ENCODE data around the gene SLC25A11.

SLC25A11 gene

GRCh38 chr17:4899341-4900230, 40.3 kb downstream of the SLC25A11 start, which contains the start of gene C17orf107:
Gene C17orf107 (plus strand): TSS chr17:4899536. CDS start chr17:4899763, 227 bp downstream.
- H3K4me3 ChIP-seq (ENCODE audit: low read depth, low read length): no peak within 1 kb of the TSS
- no peak for TF ChIP-seq CTCF (IDR thresholded peaks at IDR 0.05; ENCODE audit: low read depth, low read length)

GRCh38 chr17:4898927-4899326, 40.9 kb downstream of the SLC25A11 start:
- TF ChIP-seq CTCF (IDR thresholded peaks at IDR 0.05; ENCODE audit: low read depth, low read length): no peak
- no peak overlapping the region for H3K4me3 ChIP-seq (ENCODE audit: low read depth, low read length)

- no peak overlapping the region for H3K4me3 ChIP-seq (ENCODE audit: low read depth, low read length)
- no peak for TF ChIP-seq CTCF (IDR thresholded peaks at IDR 0.05; ENCODE audit: low read depth, low read length)
These were observed 41.5 kb downstream of the SLC25A11 start for GRCh38 chr17:4898351-4898750.

DNA sequence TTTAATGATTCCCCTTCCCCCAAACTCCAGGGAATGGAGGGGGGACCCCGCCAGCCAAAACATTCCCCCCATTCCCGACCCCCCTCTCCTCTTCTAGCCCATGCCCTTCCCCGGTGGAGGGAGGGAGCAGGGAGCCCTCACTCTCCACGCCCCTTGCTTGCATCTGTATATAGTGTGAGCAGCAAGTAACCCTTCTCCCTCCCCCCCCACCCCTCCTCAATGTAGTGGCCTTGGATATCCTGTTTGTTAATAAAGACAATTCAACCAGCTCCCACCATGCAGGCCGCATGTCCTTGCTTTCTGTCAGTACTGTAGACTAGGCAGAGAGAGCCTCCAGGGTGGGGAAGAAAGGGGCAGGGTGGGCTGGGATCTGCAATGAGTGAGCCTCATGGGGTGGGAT, 42.1 kb downstream of the SLC25A11 start:
- TF ChIP-seq CTCF (IDR thresholded peaks at IDR 0.05; ENCODE audit: low read depth, low read length): no peak

GRCh38 chr17:4897198-4897687, 42.6 kb downstream of the SLC25A11 start:
- no peak for TF ChIP-seq CTCF (IDR thresholded peaks at IDR 0.05; ENCODE audit: low read depth, low read length)

More for the DNA sequence above, 42.1 kb downstream of the SLC25A11 start:
- H3K4me3 ChIP-seq (ENCODE audit: low read depth, low read length): no peak overlapping the region

DNA sequence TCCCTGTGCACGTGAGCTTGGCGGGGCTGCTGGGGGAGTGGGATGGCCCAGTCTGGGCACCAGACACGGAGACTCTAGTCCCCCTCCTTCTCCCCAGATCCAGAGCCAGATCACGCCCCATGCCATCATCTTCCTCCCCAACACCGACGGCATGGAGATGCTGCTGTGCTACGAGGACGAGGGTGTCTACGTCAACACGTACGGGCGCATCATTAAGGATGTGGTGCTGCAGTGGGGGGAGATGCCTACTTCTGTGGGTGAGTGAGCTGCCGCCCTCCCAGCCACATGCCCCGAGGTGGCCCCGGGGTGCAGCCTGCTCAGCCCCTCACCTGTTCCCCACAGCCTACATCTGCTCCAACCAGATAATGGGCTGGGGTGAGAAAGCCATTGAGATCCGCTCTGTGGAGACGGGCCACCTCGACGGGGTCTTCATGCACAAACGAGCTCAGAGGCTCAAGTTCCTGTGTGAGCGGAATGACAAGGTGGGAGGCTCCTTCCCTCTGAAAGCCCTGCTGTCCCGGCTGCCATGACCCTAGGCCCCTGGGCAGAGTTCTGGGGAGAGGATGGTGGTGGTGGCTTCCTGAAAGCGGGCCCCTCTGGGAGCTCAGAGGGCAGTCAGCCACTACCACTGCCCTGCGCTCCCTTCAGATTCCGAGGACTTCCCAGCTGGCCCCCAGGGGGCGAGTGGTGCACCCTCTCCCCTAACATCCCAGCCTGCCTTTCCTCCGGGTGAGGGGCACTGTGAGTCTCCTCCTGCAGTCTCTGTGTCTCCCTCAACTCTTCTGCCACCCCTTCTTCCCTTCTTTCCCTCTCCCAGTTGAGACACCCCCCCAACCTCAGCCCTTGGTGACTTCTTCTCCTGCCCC, 43.3 kb downstream of the SLC25A11 start:
- TF ChIP-seq CTCF (IDR thresholded peaks at IDR 0.05; ENCODE audit: low read depth, low read length): no peak
- H3K4me3 ChIP-seq (ENCODE audit: low read depth, low read length): no peak overlapping the region

More at GRCh38 chr17:4897198-4897687, 42.6 kb downstream of the SLC25A11 start:
- H3K4me3 ChIP-seq (ENCODE audit: low read depth, low read length): no peak overlapping the region

Data from WI38 (cell line).